Suppressor macrophage treated with lipopolysaccharide for 4 hours (primary cell): Measurements from ENCODE around the gene HKDC1.

Experiments used
- DNase-seq: peaks from one replicate; pipeline ENCODE4 v3.0.0-alpha.2; 2020

Gene HKDC1

DNA sequence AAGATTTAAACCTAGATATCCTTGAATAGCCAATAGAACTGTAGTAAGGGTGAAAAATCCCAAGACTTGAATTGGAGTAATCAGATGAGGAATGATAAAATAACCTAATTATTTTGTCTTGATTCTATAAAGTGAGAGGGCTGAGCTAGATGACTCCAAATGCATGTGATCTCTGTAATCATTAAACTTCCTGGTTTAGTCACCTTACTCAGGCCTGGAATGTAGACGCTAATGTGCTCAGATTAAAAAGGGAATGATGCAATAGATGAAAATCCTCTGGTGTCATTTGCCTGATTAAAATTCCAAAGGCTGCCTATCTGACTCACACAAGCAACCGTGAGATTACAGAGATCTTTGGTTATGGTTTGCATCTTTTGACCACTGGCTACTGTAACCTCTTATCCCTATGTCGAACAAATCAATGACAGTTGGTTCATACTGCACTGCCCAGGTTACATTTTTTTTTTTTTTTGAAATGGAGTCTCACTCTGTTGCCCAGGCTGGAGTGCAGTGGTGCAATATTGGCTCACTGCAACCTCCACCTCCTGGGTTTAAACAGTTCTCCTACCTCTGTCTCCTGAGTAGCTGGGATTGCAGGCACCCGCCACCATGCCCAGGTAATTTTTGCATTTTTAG lies 2.9 kb upstream of the HKDC1 start:
- DNase-seq, result peak; percentile 91

DNA sequence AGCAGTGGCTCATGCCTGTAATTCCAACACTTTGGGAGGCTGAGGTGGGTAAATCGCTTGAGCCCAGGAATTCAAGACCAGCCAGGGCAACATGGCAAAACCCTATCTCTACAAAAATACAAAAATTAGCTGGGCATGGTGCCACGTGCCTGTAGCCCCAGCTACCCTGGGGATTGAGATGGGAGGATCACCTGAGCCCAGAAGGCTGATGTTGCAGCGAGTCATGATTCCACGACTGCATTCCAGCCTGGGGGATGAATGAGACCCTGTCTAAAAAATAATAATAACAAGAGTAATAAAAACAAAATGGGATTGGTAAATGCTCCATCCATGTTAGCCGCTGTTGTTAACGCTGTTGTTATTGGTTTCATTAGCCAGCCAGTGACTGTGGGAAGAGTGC lies 1.3 kb upstream of the HKDC1 start:
- DNase-seq, result no peak

DNA sequence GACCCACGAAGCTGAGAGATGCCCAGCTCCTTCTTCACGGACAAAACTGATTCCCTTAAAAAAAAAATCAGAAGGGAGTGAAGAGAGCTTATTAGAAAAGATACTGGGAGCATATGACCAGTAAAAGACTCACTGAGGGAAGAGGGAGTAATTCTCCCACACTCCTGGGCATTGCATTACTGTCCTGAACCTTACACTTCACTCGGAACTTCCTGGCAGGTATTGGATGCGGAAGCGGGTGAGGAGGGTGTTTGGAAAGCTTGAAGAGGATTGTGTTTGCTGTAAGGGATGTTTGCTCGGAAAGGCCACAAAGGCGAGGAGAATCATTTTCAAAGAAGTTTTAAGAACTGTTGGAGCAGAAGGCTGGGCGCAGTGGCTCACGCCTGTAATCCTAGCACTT lies 375 bp downstream of the HKDC1 start:
- DNase-seq, result no peak

DNA sequence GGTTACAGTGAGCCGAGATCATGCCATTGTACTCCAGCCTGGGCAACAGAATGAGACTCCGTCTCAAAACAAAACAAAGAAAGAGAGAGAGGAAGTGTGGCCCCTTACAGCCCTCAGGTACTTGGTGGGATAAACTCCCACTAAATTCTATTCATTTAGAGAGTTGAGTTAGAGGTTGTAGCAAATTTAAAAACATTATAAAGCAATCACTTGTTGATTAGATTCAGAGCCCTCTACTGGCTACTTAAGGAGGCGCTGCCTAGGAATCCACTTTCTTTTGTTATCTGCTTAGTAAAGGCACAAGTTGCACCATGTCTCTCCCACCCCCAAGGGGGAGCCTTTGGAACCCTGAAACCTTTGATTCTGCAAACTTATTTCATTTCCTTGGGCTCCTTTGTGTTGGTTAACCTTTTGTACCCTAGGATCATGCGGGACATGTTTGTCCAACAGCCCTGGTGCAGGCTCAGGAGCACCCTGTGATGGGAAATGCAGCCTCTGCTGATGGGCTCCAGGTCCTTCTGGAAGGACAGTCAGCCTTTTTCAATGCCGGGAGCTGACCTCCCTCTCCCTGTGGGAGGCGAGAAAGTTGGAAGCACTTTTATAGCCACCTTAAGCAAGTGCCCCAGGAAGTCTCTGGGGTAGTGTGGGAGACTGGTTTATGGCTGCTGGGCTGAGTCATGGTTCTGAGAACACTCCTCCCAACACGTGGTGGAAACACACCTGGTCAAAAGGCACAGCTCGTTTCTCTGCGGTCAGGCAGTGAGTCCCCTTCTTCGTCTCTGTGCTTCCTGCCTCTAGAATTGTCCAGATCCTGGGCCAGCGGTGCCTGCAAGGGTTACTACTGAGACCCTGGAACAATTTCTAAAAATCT lies 2.3 kb downstream of the HKDC1 start:
- DNase-seq, result peak; percentile 63

DNA sequence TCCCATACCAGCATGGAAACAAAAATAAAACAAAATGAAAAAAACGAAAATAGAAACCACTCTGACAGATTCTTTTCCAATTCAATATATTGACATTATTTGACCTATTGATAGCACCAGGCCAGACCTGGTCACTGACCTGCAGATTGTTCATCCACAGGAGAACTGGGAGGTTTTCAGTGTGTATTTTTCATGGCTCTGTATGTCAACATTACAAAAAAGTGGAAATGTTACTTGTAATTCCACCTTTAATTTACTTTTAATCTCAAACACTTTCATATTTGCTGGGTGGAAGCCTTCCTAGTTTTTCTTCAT lies 2.9 kb downstream of the HKDC1 start:
- no peak for DNase-seq

DNA sequence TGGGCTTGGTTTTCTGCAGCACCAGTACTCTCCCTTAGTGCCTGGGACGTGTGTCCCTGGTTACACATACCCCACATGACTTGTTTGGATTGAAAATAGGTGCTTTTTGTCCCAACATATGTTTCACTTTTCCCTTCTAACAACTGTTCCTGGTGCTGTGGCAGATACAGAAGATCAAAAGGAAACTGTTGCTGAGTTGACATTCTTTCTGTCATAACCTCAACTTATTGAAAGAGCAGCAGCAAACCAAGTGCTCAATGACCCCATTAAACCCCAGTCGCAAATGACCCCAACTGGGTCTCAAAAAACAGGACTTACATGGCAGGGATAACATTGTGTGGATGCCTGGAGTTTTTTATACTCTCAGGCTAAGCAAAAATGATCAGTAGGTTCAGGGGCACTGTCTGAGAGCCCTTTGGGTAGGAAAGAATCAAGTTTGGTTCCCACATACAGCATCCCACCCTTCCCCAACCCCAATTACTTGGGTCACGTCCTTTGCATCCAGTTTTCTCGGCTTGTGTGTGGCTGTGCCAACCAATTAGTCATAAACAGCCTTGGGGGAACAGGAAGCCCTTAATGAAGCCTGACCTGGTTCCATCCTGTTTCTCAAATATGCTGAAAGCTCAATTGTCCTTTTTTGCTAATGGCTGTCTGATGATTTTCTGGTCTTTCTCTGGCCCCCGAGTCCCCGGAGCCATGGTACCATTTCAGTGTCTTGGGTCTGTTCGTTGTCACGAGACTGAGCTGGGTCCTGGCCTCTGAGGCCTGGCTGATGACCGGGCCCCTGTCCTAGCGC lies 4.9 kb downstream of the HKDC1 start:
- no peak for DNase-seq

DNA sequence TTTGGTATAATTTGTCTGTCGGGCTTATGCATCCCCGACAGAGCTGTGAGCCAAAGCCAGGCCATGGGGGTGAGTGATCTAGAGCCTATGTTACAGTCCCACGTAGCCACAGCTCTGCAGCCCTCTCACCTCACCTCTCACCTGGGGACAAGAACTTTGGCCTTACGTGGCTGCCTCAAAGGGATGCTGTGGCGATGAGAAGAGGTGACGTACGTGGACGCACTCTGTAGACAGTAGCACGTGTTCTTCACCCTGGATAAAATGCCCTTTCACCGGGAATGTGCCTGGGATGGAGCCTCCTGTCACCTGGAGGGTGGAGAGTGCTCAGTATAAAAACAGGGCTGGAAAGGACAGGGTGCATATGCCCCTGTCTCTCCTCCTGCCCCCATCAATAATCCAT lies 5.5 kb downstream of the HKDC1 start:
- DNase-seq, result no peak

DNA sequence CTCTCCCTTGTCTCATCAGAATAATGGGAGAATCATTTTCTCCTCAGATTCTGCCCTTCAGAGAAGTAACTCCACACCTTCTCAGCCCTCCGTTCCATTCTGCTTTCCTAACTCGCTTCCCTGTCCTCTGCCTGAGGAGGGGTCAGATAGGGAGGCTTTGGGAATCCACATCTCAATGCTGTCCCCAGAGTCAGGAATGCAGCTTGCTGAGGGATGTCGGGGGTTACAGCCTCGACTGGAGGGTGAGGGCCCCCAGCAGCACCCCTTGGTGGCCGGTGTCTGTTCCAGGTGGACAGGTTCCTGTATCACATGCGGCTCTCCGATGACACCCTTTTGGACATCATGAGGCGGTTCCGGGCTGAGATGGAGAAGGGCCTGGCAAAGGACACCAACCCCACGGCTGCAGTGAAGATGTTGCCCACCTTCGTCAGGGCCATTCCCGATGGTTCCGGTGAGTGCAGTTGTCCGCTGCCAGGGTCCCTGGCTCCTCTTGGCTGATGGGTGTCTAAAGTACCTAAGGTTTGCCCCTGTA lies 6.9 kb downstream of the HKDC1 start:
- no peak for DNase-seq

DNA sequence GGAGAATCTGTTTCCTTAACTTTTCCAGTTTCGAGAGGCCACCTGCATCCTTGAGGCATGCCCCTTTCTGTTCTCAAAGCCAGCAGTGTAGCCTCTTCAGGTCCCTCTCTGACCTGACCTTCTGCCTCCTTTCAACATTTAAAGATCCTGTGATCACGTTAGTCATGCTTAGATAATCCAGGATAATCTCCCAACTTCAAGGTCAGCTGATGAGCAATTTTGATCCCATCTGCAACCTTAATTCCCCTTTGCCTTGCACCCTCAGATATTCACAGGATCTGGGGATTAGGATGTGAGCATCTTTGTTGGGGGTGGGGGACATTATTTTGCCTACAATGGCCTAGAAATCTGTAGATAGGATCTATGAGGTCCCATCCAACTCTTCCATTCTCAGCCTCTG lies 8.0 kb downstream of the HKDC1 start:
- DNase-seq, result no peak

DNA sequence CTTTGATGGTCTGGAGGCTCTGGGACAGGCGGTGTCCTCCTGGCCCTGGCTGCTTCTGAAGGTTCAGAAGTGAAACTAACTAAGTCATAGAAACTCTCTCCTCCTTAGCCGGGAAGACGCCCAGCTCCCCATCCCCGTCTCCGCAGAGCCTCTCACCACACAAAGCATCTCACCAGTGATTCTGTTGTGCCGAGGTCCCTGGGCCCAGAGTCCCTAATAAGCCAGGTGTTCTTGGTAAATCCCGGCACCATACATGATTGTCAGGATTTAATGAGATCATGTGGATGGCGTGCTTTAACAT lies 9.4 kb downstream of the HKDC1 start:
- peak; percentile 34 for DNase-seq

DNA sequence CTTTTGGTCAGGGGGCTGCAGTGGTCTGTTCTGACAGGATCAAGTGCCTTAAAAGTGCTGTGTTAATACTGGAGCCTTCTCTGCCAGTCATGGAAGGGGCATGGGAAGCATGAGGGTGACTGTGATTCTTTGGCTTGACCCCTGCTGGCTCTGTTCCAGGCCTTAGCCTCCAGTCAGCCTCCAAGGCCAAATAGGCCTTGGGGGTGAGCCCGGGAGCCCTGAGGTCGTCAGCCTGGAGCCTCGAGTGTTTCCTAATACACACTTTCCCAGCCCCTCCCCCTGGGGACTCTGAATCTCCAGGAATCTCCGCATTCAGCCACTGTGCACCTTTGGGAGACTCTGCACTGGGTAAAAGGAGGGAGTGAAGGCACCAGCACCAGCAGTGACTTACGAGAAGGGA lies 10.0 kb downstream of the HKDC1 start:
- no peak for DNase-seq

DNA sequence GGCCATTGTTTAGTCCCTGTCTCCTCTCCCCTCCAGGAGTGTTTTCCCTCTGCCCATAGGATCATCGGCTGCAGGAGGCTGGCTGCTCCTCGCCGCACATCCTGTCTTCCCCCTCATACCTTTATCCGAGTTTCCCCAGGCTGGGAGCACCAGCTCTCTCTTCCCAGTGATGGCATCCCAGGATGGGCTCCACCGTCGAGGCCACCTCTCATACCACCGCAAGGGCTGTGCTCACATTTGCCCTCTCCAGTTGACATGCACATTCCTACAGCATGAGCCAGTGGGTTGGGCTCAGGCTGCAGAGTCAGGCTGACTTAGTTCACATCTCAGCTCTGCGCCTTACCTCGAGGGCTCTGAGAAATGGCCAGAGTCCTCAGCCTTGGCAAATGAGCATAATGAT lies 12.1 kb downstream of the HKDC1 start:
- DNase-seq, result no peak

DNA sequence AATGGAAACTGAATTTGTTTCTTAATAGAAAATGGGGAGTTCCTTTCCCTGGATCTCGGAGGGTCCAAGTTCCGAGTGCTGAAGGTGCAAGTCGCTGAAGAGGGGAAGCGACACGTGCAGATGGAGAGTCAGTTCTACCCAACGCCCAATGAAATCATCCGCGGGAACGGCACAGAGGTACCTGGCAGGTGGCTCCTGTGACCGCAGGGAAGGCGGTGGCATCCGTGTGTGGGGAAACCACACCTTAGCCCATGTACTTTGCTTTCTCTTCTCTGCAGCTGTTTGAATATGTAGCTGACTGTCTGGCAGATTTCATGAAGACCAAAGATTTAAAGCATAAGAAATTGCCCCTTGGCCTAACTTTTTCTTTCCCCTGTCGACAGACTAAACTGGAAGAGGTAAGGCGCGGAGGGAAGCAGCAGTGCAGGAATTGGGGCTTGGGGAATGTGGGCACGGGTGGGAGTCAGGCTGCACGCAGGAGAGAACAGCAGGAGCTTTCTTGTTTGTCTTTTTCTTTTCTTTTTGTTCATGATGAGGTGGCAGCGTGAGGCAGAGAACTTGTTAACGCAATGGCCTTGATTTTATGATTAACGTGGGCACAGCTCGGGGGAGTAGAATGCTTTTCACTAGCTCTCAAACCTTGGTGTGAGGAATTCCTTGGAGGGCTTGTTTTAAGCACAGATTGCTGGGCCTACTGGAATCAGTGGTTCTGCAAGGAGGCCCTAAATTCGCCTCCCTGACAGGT lies 12.8 kb downstream of the HKDC1 start:
- DNase-seq, result no peak

DNA sequence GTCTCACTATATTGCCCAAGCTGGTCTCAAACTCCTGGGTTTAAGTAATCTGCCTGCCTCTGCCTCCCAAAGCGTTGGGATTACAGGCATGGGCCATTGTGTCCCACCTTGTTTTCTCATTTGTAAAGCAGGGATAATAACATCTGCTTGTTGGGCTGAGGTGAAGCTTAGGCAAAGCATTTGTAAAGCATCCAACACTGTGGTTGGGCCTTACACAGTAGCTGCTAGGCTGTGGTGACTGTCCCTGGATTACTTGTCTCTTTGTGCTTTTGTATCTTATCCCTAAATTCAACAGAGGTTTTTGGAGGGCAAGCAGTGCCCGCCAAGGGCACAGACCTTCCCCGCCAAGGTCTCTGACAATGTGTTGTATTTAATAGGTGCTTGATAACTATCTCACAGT lies 14.3 kb downstream of the HKDC1 start:
- no peak for DNase-seq

DNA sequence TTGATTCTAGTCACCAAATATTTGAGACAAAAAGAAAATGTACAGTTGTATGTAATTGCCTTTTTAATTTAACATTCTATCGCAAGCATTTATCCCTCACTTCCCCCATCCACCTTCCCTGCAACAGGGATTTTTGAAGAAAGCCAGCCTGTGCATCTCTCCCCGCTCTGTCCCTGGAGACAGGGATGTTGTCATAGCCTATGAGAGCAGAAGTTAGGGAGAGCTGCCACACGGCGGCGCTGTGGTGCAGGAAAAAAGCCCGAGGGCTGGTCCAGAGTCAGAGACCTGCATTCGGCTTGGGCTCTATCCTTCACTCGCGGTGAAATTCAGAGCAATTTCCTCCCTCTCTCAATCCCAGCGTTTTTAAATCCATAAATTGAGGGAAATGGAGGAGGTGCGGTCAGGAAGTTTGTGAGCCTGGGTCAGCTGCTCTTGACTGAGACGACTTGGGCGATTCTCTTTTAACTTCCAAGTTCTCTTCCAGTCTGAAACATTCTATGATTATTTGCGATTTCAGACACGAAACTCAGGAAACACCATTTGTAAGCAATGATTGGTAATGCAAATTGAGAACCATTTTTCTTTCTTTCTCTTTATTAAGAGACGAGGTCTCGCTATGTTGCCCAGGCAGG lies 17.5 kb downstream of the HKDC1 start:
- DNase-seq, result peak; percentile 87

DNA sequence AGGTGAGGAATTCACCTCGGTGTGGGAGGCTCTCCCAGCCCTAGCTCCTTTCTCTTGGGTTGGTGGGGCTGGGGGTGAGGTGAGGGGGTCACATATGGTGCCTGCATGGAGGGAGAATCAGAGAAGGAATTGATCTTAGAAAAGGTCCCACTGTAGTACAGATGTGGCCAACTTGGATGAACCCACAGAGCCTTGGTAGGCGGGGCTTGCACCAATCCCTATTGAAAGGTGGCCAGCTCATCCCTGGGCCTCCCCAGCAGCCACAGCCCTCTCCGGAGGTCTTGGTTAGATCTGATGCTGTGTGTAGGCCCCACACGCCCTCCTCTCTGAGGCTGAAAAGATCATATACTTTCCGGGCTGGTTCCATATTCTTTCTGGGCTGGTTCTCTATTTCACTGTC lies 19.0 kb downstream of the HKDC1 start:
- DNase-seq, result no peak

DNA sequence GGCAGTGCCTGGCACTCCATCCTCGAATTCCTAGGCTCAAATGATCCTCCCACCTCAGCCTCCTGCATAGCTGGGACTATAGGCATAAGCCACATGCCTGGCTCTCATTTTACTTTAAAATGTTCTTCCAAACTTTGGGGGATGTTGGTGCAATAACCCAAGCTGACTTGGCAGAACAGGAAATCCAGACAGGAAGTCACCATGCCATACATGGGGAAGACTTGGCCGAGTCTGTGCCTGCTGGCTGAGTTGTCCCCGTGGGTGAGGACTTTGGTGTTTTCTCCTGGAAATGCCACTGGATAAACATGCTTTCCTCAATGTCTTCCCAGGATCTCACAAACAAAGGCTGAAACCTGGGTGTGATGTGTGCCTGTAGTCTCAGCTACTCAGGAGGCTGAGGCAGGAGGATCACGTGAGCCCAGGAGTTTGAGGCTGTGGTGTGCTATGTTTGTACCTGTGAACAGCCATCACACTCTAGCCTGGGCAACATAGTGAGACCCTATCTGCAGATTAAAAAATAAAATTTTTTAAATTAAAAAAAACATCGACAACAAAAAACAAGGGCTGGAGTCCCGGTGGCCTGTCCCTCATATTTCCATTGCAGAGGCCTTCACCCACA lies 19.8 kb downstream of the HKDC1 start:
- DNase-seq, result peak; percentile 35

DNA sequence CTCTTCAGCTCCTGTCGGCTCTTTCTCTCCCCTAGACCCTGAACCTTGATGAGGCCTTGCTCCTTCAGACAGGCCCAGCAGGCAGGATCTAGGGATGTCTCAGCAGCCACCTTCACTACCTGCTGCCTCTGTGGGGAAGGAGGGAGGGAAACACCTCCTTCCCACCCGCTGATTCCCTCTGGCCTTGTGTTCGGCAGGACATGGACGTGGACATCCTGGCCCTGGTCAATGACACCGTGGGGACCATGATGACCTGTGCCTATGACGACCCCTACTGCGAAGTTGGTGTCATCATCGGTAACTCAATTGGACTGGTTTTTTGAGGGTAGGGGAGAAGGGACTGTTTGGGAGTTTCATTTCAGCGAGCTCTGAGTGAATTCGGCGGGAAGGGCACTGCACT lies 20.3 kb downstream of the HKDC1 start:
- DNase-seq, result no peak

DNA sequence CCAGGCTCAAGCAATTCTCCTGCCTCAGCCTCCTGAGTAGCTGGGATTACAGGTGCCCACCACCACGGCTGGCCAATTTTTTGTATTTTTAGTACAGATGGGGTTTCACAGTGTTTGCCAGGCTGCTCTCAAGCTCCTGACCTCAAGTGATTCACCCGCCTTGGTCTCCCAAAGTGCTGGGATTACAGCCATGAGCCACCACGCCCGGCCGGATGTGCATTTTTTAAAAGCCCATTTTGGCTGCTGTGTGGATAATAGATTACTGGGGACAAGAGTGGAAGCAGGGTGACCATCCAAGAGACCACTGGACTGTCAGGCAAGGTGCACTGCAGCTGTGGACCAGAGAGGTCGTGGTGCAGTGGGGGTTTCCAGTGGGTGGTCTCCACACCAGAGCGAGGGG lies 21.4 kb downstream of the HKDC1 start:
- DNase-seq, result no peak

DNA sequence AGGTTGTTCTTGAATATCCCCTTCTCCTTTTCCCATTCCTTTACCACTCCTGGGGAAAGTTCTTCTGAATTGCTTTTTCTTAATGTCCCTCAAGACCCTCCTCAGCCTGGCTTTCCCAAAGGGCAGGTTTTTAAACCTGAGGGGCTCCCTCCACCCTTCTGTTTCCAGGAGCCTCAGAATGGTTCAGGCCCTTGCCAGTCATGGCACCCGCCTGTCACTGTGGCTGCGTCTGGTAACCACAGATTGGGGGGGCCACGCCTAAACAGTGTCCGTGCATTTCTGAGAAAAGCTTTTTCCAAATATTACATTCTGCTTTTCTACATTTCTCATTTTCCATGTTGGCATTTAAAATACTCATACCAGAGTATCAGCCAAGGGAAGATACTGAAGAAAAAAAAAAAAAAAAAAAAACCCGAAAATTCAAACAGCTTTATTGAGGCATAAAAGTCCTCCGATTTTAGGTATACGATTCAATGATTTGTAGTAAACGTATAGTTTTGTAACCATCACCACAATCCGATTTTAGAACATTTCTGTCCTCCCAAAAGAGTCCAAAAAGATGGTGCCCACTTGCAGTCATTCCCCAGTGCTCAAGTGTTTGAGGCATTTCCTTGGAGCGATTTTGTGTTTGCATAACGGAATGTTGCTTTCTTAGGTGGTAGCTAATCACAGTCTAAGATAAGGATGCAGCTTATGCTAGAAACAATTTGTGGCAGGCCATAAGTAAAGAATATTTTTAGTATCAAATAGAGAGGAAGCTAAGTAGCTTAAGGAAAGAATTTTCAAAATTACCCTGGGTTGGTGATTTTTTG lies 22.1 kb downstream of the HKDC1 start:
- no peak for DNase-seq

DNA sequence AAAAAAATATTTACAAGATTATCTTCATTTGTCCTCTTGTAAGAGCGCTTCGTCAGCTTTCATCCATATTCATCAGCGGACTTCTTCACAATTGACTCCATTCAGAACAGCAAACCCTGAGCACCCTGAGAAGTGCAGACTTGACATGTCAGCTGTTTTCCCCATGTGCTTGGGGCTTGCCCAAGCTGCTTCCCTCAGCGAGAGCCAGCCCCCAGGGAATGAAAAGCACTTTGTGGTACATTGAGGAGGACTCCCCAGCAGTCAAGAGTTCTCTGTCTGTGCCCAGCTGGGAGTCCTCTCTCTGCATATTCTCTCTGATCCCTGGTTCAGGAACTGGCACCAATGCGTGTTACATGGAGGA lies 22.7 kb downstream of the HKDC1 start:
- no peak for DNase-seq

DNA sequence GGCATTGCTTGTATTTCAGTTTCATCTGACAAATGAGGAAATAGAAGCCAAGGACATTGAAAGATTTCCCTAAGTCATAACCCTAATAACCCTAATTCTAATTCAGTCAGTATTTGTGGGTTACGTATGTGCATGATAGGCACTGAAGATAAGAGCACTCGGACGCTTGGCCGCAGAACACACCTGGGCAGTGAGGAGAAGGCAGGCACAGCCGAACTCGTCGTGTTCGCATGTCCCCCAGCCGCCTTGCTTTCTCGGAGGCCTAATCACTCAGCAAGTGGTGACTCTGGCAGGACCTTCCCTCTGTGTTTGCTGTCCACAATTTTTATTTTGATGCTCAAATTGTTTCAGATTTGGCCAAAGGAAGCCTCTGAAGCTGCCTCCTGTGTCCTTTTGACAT lies 23.7 kb downstream of the HKDC1 start:
- no peak for DNase-seq
